ENCODE measurements around the gene INTS1.

INTS1 gene

DNA sequence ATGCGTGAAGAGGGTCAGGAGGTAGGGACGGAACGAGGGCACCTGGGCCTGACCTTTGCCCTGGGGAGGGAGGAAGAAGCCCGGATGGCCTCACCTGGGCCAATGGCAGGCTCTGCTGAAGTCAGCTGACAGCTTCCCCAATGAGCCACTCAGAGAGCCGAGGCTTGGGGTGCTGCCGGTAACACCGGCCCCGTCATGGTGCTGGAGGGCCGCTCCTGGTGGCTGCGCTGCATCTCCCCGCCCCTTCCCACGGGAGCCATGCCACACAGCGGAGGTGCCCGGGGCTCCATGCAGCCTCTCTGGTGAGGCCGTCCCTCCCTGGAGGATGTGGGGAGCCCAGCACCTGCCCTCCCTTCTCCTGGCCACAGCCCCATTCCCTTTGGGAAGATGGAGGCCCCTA is 27.3 kb downstream of the INTS1 start:
- DNase-seq, result no peak
- in situ Hi-C loops (cut with MboI; ENCODE audit: low pct_unique_long_range_greater_than_20kb, low sequenced_read_pairs), result no loop called here

DNA sequence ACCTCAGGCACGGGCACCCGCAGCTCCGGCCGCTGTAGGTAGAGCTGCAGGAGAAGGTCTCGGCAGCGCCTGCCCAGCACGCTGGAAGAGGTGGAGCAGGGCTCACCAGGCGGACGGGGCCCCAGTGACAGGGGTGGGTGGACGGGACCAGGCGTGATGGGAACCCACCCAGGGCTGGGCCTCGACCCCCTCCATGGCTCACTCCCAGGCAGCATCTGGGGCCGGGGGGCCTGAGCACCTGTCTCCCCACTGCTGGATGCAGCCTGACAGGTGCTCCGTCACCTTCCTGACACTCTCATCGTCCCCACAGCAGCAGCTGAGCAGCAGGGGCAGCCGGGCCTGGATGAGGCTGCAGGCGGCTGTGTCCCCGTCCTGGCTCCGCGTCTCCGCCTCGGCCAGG is 28.2 kb downstream of the INTS1 start:
- no peak for DNase-seq
- in situ Hi-C loops (cut with MboI; ENCODE audit: low pct_unique_long_range_greater_than_20kb, low sequenced_read_pairs), result no loop called here

DNA sequence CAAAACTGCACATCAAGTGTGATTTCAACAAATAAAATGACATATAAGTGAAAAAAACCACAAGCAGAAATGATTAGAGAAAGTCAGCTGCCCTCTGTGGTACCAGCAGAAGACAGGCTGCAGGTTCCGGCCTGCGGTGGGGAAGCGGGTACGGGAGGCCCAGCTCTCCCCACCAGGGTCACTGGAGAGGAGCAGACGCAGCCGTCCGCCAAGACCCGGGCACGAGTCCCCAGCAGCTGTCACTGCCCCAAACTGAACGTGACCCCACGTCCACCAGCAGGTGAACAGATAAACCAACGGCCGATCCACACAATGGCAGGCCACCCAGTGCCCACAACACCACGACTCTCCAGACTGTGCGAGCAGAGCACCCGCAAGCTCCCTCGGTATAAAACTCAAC is 28.8 kb downstream of the INTS1 start:
- DNase-seq, result no peak
- in situ Hi-C loops (cut with MboI; ENCODE audit: low pct_unique_long_range_greater_than_20kb, low sequenced_read_pairs), result no loop called here

DNA sequence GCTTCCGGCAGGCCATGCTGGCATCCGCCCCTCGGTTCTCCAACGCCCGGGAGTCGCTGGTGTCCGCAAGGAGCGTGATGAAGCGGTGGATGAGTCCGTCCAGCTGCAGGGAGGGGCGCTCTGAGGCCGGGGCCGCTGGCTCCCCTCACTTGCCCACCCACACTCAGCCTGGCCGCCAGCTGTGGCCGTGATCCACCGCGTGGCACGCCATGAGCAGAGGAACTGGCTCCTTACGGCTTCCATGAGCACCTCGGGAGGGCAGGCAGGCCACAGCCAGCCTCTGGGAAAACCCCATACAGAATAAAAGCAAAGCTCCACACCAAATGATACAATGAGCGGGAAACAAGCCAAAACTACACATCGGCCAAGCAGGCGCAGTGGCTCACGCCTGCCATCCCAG is 29.5 kb downstream of the INTS1 start:
- no peak for DNase-seq
- in situ Hi-C loops (cut with MboI; ENCODE audit: low pct_unique_long_range_greater_than_20kb, low sequenced_read_pairs), result no loop called here

DNA sequence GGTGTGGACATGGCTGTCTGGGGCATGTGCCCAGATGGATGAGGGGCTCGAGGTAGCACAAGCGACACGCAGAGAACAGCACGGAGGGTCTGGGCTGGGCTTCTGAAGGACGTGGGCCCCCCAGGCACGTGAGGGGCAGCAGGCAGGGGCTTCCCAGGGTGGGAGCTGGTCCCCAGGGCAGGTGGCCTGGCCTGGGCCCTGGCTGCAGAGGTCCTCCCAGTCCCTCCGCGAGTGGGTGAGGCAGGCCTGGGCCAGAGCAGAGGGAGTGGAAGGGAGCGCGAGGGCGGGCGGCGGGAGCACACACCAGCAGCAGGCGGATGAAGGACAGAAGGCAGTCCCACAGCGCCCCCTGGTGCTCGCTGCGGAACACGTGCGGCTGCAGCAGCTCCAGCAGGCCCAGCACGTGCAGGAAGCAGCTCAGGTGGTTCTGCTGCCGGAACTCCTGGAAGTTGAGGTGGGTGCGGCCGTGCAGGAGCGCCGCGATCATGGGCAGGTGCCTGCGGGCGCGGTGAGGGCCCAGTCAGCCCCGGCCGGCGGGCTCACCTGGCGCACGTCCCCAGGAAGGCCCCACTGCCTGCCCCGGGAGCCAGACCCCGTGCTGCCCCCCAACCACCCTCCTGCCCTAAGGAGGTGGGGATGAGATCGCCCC is 30.2 kb downstream of the INTS1 start:
- in situ Hi-C loops (cut with MboI; ENCODE audit: low pct_unique_long_range_greater_than_20kb, low sequenced_read_pairs), result no loop called here
- DNase-seq, result peak; percentile 90

DNA sequence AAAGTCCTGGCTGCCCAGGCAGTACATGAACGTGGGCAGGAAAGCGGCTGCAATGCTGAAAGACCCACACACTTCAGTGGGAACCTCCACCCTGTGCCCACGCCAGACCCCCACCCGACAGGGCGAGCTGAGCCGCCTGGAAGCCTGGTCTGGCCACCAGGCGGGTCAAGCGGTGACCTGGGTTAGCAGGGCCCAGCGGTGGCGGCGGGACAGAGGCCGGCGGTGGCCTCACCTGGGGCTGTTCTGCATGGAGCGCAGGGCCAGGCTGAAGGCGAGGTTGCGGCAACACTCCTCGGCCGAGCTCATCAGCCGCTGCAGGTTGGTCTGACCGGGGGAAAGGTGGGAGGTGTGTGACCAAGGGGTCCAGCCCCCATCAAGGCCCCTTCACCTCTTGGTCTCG is 33.3 kb downstream of the INTS1 start:
- in situ Hi-C loops (cut with MboI; ENCODE audit: low pct_unique_long_range_greater_than_20kb, low sequenced_read_pairs), result no loop called here
- DNase-seq, result no peak

DNA sequence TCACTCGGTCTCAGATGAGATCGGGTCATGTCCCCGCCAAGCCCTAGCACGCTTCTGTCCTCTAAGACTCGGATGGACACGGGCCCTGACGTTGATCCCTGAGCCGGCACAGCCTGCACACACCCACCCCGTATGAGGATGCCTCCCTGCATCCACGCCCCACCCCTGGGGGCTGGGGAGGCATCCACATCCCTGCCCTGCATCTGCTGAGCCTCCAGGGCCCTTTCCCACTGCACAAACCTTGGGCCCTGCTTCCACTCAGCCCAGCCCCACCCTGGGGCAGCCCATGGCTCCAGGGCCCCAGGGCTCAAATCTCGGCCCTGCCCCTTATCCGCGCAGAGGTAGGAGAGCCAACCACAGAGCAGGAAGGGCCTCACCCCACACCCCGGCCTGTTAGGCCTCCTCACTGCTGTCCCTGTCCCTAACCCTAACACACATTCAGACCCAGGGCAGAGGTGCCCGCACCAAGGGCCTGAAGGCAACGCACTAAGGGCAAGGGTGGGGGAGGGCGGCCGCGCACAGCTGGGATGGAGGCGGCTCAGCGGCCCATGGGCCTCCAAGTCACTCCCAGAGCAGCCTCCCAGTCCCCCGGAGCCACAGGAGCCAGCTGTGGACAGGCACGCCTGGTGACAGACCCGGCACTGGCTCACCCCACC is 35.4 kb downstream of the INTS1 start:
- in situ Hi-C loops (cut with MboI; ENCODE audit: low pct_unique_long_range_greater_than_20kb, low sequenced_read_pairs), result no loop called here
- DNase-seq, result no peak

DNA sequence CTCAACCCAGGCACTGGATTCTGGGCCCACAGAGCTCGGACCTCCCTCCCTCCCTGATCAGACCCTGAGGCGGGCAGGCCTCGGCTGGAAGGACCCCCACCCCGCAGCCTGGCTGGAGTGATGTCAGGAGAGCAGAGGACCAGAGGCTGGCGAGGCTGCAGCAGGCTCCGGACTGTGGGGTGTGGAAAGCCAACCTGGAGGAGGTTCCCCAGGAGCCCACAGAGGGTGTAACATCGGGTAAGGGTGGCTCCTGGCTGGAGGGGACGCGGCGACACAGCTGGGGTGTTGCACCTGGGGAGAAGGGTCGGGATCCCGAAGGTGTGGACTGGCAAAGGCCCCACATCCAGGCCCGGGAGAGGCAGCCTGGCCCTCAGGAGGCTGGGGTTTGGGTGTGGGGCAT is 36.0 kb downstream of the INTS1 start:
- in situ Hi-C loops (cut with MboI; ENCODE audit: low pct_unique_long_range_greater_than_20kb, low sequenced_read_pairs), result no loop called here
- DNase-seq, result no peak

DNA sequence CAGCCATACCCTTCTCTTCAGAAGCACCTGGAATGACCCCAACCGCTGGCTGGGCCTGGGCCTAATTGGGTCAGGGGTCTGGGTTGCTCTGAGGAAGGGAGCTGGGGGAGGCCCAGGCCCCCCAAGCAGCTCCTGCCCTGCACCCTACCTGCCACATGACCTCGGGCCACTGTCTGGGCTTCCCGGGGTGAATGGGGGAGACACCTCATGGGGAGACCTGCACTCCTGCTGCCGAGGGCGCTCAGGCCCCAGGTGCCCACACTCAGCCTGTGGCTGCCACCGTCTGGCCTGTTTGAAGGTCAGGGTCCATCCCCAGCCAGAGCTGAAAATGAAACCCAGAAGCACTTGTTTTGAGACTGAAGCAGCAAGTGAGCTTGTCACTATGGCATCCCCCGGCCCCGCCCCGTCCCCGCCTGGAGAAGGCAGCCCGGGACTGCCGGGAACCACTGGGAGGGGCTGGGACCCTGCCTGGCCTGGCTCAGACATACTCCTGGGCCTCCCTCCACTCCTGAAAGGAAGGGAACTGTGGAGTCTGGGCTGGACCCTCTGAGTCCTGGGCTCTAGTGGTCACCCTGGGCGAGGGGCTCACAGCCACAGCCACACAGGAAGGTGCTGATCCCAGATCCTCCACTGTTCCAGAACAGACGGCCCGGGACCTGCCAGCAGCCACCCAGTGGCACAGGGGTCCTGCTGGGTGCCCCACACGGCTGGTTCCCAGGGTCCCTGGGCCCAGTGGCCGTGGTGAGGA is 37.5 kb downstream of the INTS1 start:
- DNase-seq, result no peak
- in situ Hi-C loops (cut with MboI; ENCODE audit: low pct_unique_long_range_greater_than_20kb, low sequenced_read_pairs), result no loop called here

DNA sequence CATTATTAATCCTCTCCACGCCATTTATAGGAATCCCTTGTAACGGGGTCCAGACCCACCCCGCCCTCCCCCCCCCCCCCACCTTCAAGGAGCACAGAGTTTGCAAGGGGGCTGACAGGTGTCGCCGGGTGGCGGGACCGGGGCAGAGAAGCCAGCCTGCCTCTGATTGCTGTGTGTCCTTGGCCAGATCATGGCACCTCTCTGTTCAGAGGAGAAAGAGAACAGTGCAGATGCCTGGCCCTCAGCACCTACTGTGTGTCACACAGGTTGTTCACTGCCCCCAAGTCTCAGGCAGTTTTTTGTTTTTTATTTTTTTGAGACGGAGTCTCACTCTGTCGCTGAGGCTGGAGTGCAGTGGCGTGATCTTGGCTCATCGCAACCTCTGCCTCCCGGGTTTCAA is 39.5 kb downstream of the INTS1 start:
- no peak for DNase-seq
- in situ Hi-C loops (cut with MboI; ENCODE audit: low pct_unique_long_range_greater_than_20kb, low sequenced_read_pairs), result no loop called here

DNA sequence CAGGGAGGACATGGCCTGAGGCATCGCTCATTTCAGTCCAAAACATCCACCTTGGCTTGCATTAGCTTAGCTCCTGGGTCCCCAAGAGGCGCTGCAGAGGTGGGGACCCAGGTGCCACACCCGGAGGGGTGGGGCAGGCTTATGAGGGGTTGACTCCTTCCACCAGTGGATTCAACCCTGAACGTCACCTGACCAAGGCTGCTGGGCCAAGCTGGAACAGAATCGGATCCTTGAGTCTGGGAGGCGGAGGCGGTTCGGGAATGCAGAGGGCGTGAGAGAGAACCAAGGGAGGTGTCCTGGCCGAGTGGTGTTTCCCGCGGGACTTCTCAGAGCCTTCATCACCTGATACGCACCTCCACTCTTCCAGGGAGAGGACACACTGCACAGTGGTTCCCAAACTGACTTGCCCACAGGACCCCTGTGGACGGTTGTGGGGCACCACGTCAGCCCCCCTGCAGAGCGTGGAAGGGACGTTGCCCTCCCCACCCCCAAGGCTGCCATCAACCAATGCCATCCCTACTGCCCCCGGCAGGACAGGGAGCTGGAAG is 40.4 kb downstream of the INTS1 start:
- in situ Hi-C loops (cut with MboI; ENCODE audit: low pct_unique_long_range_greater_than_20kb, low sequenced_read_pairs), result no loop called here
- DNase-seq, result no peak

DNA sequence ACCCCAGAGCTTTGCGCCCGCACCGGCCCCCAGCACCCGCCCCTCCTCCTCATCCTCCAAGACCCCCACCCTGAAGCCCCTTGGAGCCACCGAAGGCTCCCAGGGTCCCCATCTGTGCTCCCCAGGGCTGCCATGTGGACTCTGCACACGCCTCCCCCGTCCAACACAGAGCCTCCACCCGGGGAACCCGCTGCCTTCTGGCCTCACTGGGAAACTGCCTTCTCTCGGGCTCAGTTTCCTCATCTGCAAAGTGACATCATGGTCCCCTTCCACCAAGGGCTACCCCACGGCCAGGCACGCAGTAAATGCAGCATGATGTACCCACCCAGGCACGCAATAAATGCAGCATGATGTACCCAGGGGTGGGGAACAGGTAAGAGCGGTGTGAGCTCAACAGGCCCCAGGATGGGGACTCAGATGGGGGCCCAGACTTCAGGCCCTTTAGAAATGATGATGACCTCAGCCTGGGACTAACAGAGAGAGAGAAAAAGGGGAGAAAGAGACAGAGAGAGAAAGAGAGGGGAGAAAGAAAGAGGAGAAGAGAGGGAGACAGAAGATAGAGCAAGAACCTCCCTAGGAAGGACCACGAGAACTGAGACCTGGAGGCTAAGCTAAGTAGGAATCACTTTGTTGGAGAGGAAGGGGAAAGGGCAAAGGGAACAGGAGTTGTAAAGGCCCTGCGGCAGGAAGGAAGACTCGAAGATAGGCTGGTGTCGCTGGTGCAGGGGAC is 42.4 kb downstream of the INTS1 start:
- in situ Hi-C loops (cut with MboI; ENCODE audit: low pct_unique_long_range_greater_than_20kb, low sequenced_read_pairs), result no loop called here
- DNase-seq, result no peak

DNA sequence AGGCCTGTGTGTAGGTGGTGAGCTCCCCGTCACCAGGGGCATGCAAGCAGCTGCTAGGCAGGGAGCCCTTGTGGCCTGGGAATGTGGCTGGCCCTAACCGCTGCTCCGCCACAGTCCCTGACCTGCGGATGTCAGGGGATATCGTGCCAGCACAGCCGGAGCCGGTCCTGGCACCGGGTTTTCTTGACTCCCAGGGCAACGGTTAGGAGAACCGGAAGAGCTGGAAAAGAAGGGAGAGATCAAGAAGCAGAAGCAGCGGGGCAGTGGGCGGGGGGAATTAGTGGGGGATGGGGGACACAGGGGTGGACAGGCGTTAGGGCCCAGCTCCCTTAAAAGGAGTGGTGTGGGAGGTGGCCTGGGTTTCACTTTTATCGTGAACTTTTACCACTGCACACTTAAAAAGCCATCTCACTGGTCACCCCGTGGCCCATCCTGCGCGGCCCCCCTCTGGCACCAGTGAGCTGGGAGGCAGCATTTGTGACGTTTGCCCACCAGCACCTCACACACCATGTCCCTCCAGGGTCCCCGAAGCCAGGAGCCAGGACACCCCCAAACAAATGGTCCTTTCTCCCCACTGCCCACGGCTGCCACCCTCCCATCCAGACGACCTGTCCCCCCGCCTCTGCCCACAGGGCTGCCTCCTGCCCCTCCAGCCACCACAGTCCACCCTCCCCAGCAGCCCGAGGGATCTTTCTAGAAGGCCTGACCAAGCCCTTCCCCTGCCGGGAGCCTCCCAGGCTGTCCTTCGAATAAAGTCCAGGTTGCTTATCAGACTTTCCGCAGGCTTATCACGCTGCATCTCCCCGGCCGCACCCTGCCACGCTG is 43.2 kb downstream of the INTS1 start:
- peak; percentile 87 for DNase-seq
- in situ Hi-C loops (cut with MboI; ENCODE audit: low pct_unique_long_range_greater_than_20kb, low sequenced_read_pairs), result no loop called here

DNA sequence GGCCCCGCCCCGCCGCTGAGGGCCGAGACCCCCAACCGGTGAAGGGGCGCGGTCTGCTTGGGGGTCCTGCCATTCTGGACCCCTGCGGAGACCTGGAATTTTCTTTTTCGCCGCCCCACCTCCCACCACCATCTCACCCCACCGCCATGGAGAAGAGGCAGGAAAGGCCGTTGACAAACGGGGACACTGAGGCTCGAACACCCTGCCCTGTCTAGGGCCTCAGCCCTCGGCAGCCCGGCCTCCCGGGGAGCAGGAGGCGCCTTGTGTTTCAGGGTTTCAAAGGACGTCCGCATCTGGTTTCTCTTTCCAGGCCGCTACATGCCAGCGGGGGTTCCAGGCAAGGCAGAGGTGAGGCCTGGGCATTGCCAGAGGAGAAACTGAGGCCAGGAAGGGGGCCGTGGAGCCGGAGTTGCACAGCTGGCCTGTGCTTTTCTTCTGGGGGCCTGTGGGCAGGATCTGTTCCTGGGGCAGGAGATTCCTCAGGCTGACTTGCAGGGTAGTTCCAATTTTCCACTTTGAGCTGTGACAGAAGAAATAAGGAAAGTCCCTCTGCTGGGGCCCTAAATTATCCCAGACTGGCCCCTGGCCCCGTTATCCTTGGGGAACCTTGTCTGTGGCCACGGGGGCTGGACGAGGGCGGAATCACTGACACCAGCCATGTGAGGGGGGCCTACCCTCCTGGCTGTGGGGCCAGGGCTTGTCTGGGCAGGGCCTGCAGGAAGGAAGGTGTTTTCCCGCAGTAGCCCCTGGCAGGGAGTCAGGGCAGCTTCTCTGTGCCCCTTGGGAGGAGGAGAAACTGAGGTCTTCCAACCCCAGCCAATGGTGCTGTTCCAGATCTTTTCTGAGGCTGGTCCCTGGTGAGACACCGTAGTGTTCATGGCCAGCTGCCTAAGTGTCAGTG is 44.0 kb downstream of the INTS1 start:
- peak; percentile 32 for DNase-seq
- in situ Hi-C loops (cut with MboI; ENCODE audit: low pct_unique_long_range_greater_than_20kb, low sequenced_read_pairs), result no loop called here

DNA sequence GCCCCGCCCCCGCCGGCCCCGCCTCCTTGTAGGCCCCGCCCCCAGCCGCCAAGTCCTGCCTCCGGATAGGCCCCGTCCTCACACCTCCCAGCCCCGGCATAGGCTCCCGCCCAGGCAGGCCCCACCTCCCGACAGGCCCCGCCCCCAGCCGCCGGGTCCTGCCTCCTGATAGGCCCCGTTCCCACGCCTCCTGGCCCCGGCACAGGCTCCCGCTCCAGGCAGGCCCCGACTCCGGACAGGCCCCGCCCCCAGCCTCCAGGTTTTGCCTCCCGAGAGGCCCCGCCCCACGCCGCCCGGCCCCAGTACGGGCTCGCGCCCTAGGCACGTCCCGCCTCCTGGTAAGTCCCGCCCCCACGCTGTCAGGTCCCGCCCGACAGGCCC is 44.7 kb downstream of the INTS1 start:
- DNase-seq, result peak; percentile 93
- in situ Hi-C loops (cut with MboI; ENCODE audit: low pct_unique_long_range_greater_than_20kb, low sequenced_read_pairs), result no loop called here

DNA sequence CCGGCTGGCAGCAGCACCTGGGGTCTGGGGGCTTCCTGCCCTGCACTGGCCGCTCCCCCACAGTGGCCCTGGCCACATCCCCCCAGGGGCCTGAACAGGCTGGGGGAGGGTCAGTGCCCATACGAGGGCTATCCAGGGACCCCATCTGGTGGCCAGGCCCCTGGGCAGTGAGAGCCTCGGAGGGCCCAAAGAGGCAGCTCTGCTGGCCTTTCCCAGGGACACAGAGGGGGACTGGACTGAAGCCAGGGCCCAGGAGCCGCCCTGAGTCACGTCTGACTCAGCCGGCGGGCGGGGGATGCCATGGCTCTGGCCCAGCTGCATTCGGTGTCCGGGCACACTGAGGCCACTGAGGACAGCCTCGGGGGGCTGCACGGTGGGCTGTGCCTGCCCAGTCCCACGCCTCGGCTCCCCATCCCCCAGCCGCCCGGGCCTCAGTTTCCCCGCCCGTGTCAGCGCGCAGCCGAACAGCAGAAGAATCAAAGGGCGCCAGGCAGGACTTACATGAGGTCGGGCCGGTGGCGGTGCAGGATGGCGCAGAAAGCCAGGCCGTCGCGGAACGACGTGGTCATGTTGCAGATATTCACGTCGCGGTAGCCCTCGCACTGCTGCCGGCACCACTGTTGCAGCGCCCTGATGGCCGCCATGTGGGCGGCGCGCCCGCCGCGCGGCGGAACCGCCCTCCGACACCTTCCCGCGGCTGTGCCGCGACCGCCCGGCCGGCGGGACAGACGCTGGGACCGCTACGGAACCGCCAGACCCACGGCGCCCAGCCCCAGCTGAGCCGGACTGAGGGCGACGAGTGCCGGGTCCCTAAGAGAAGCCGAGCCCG is 45.3 kb downstream of the INTS1 start, which contains the start of gene MICALL2:
TSS of gene MICALL2 (minus strand) at position 788 of the 829 bp plus-strand sequence. CDS start at position 644, 144 bp downstream.
- in situ Hi-C loops (cut with MboI; ENCODE audit: low pct_unique_long_range_greater_than_20kb, low sequenced_read_pairs), result no loop called here
- DNase-seq, result peak; percentile 54
